Fibroblast of the conjunctiva (primary cell): ENCODE measurements around the gene WDR55.
"Not testable (repeated sequence)": the region's sequence is repeated elsewhere in the genome, so short reads cannot be mapped to it uniquely, and the experiment has no call there.

Experiments used
- DNase-seq: peaks from one replicate; pipeline ENCODE4 v3.0.0-alpha.2; 2010; ENCODE audit warnings: low read depth

WDR55 gene

GRCh38 chr5:140664359-140665119, at the start of gene WDR55:
Gene WDR55, plus strand, starts transcription at chr5:140664904. Its CDS starts 9 bp downstream, at chr5:140664913.
- DNase-seq = peak; percentile 76

GRCh38 chr5:140622301-140622700, 42.4 kb upstream of the WDR55 start:
- no peak for DNase-seq

GRCh38 chr5:140623061-140623460, 41.6 kb upstream of the WDR55 start:
- not testable (repeated sequence) for DNase-seq

GRCh38 chr5:140624886-140625285, 39.8 kb upstream of the WDR55 start:
- DNase-seq = not testable (repeated sequence)

GRCh38 chr5:140627972-140628371, 36.7 kb upstream of the WDR55 start:
- DNase-seq = no peak

- DNase-seq = no peak
These were observed 36.0 kb upstream of the WDR55 start for GRCh38 chr5:140628711-140629110.

GRCh38 chr5:140630292-140631035, 34.2 kb upstream of the WDR55 start:
- DNase-seq = no peak

GRCh38 chr5:140631036-140631417, 33.7 kb upstream of the WDR55 start:
- no peak for DNase-seq

- no peak for DNase-seq
These were observed 32.8 kb upstream of the WDR55 start for GRCh38 chr5:140631831-140632365.

- DNase-seq = no peak
These were observed 32.2 kb upstream of the WDR55 start for GRCh38 chr5:140632366-140633020.

GRCh38 chr5:140633021-140633471, 31.7 kb upstream of the WDR55 start, which contains the start of gene CD14:
Gene CD14, minus strand, starts transcription at chr5:140633175. Its CDS starts 104 bp downstream, at chr5:140633071.
- DNase-seq = no peak

- no peak for DNase-seq
These were observed 31.2 kb upstream of the WDR55 start for GRCh38 chr5:140633501-140633900.

- no peak for DNase-seq
These were observed 30.6 kb upstream of the WDR55 start for GRCh38 chr5:140634103-140634502.

- DNase-seq = no peak
These were observed 29.1 kb upstream of the WDR55 start for GRCh38 chr5:140635291-140636257.

GRCh38 chr5:140637371-140638100, 27.2 kb upstream of the WDR55 start:
- no peak for DNase-seq

GRCh38 chr5:140638898-140639147, 25.9 kb upstream of the WDR55 start:
- not testable (repeated sequence) for DNase-seq

GRCh38 chr5:140639148-140639981, 25.3 kb upstream of the WDR55 start, which contains the start of gene TMCO6:
Gene TMCO6, plus strand, starts transcription at chr5:140639451. Its CDS starts 77 bp downstream, at chr5:140639528.
- DNase-seq = peak; percentile 93

- DNase-seq = no peak
These were observed 23.0 kb upstream of the WDR55 start for GRCh38 chr5:140641716-140642115.

- no peak for DNase-seq
These were observed 22.0 kb upstream of the WDR55 start for GRCh38 chr5:140642718-140643117.

GRCh38 chr5:140647042-140647419, 17.7 kb upstream of the WDR55 start:
- DNase-seq = no peak
